ENCODE results near the gene EXOC4.

EXOC4 gene

GRCh38 chr7:133676805-133677370 is 424.0 kb downstream of the EXOC4 start:
- Histone ChIP-seq H3K79me2 (ENCODE audit: control insufficient read depth, low read length) (no peaks in the 10 kb centered on the region), H3K4me3 (ENCODE audit: low read length) (no peak overlapping the region), H3K27me3 (ENCODE audit: control insufficient read depth, low read length) (no peaks in the 10 kb centered on the region), H3K27ac (ENCODE audit: low read depth, low read length) (no peak overlapping the region), H3K9me2 (replicated peaks; ENCODE audit: control insufficient read depth, low read length) (no peaks in the 10 kb centered on the region), H3K4me2 (ENCODE audit: low read length) (no peak overlapping the region), H3K36me3 (ENCODE audit: control insufficient read depth, low read length) (no peaks in the 10 kb centered on the region), H4K20me1 (ENCODE audit: control insufficient read depth, insufficient read depth, low read depth, low read length) (no peaks in the 10 kb centered on the region), H3K9me3 (ENCODE audit: control insufficient read depth, insufficient read depth, low read length) (no peaks in the 10 kb centered on the region), H3K4me1 (ENCODE audit: control insufficient read depth, low read length) (no peaks in the 10 kb centered on the region), H3F3A (ENCODE audit: control insufficient read depth, insufficient read depth) (no peaks in the 10 kb centered on the region)
- TF ChIP-seq CTCF (IDR thresholded peaks at IDR 0.05; ENCODE audit: low read depth, low read length, poor library complexity, severe bottlenecking) (no peak), EZH2phosphoT487 (IDR thresholded peaks at IDR 0.05; ENCODE audit: borderline replicate concordance, low read length) (no peak)

GRCh38 chr7:133678137-133678814 is 425.4 kb downstream of the EXOC4 start:
- H3K4me3 ChIP-seq (ENCODE audit: low read length) = no peak overlapping the region
- no peak for TF ChIP-seq EZH2phosphoT487 (IDR thresholded peaks at IDR 0.05; ENCODE audit: borderline replicate concordance, low read length)
- no peak for TF ChIP-seq CTCF (IDR thresholded peaks at IDR 0.05; ENCODE audit: low read depth, low read length, poor library complexity, severe bottlenecking)
- no peaks in the 10 kb centered on the region for H4K20me1 ChIP-seq (ENCODE audit: control insufficient read depth, insufficient read depth, low read depth, low read length)
- H3K4me1 ChIP-seq (ENCODE audit: control insufficient read depth, low read length) = no peaks in the 10 kb centered on the region
- H3K27me3 ChIP-seq (ENCODE audit: control insufficient read depth, low read length) = no peaks in the 10 kb centered on the region
- no peaks in the 10 kb centered on the region for H3K36me3 ChIP-seq (ENCODE audit: control insufficient read depth, low read length)
- H3K4me2 ChIP-seq (ENCODE audit: low read length) = no peak overlapping the region
- no peaks in the 10 kb centered on the region for H3K9me2 ChIP-seq (replicated peaks; ENCODE audit: control insufficient read depth, low read length)
- no peaks in the 10 kb centered on the region for H3F3A ChIP-seq (ENCODE audit: control insufficient read depth, insufficient read depth)
- no peaks in the 10 kb centered on the region for H3K9me3 ChIP-seq (ENCODE audit: control insufficient read depth, insufficient read depth, low read length)
- H3K79me2 ChIP-seq (ENCODE audit: control insufficient read depth, low read length) = no peaks in the 10 kb centered on the region
- no peak overlapping the region for H3K27ac ChIP-seq (ENCODE audit: low read depth, low read length)

- H3K9me2 ChIP-seq (replicated peaks; ENCODE audit: control insufficient read depth, low read length) = no peaks in the 10 kb centered on the region
- no peaks in the 10 kb centered on the region for H3K36me3 ChIP-seq (ENCODE audit: control insufficient read depth, low read length)
- H3K27me3 ChIP-seq (ENCODE audit: control insufficient read depth, low read length) = no peaks in the 10 kb centered on the region
- H4K20me1 ChIP-seq (ENCODE audit: control insufficient read depth, insufficient read depth, low read depth, low read length) = no peaks in the 10 kb centered on the region
- no peaks in the 10 kb centered on the region for H3K4me1 ChIP-seq (ENCODE audit: control insufficient read depth, low read length)
- TF ChIP-seq CTCF (IDR thresholded peaks at IDR 0.05; ENCODE audit: low read depth, low read length, poor library complexity, severe bottlenecking) = no peak
- no peak for TF ChIP-seq EZH2phosphoT487 (IDR thresholded peaks at IDR 0.05; ENCODE audit: borderline replicate concordance, low read length)
- H3K27ac ChIP-seq (ENCODE audit: low read depth, low read length) = no peak overlapping the region
- no peaks in the 10 kb centered on the region for H3K79me2 ChIP-seq (ENCODE audit: control insufficient read depth, low read length)
- H3K4me2 ChIP-seq (ENCODE audit: low read length) = no peak overlapping the region
- no peak overlapping the region for H3K4me3 ChIP-seq (ENCODE audit: low read length)
- no peaks in the 10 kb centered on the region for H3K9me3 ChIP-seq (ENCODE audit: control insufficient read depth, insufficient read depth, low read length)
- no peaks in the 10 kb centered on the region for H3F3A ChIP-seq (ENCODE audit: control insufficient read depth, insufficient read depth)
Observed at GRCh38 chr7:133679977-133680376, 427.1 kb downstream of the EXOC4 start.

Measured in DOHH2 (cell line).